ENCODE measurements around the gene KLHDC7A.
A peak's percentile ranks its signal among the peaks of the same experiment; 100 is the strongest.
"Not testable (repeated sequence)": the region's sequence is repeated elsewhere in the genome, so short reads cannot be mapped to it uniquely, and the experiment has no call there.

KLHDC7A gene

DNA sequence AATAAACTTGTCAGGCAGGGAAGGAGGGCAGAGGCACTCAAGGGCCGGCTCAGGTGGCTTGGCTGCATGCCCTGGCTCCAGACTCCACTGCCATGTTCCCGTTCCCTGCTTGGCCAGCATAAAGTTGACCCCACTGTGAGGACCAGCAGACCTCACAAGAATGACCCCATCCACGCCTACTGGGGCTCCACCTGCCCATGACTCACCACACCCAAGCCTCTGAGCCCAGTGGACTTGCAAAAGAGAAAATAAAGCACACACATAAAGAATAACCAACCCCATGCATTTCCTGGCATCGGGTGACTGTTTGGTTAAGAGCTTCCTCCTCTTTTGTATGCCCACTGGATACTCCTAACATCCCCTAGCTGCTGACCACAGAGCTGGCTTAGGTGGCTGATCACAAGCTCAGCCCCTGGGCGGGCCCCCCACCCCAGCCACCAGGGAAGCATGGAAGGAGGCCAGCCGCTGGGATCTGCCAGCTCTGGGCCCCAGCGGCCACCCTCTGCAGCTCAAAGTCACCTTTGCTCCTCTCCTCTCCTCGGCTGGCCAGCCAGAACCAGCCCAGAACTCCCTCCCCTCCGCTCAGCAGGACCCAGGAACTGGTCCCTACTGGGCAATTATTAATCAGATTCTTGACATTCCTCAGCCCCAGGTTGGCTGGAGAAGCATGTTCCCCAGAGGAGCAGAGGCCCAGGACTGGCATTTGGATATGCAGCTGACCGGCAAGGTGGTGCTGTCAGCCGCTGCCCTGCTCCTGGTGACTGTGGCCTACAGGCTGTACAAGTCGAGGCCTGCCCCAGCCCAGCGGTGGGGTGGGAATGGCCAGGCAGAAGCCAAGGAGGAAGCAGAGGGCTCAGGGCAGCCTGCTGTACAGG is at the start of gene KLHDC7A:
TSS of gene KLHDC7A (plus strand) at position 616 of the 875 bp plus-strand sequence. CDS start at position 668, 52 bp downstream.
- DNase-seq (ENCODE audit: low spot score): no peak

DNA sequence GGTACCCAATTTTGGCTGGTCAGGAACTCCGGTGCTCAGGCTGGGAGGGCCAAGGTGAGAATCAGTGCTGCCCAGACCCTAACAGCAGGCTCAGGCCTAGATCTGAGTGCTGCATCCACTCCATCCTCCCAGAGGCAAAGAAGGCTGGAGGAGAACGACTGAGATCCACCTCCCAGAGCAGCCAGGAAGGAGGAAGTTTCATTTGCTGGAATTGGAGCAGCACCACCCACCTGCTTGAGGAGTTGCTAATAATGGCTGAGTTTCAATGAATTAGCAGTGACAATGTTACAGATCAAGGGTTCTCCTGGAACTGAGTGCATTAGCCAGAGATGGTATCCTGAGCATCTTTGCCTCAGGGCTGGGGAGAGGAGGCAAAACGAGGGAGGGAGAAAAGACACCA is 46.7 kb upstream of the KLHDC7A start:
- DNase-seq (ENCODE audit: low spot score): no peak

- no peak for DNase-seq (ENCODE audit: low spot score)
Observed at GRCh38 chr1:18440385-18441226, 40.1 kb upstream of the KLHDC7A start.

- no peak for DNase-seq (ENCODE audit: low spot score)
Observed at GRCh38 chr1:18443587-18444520, 36.9 kb upstream of the KLHDC7A start.

GRCh38 chr1:18444563-18444962 is 36.2 kb upstream of the KLHDC7A start:
- DNase-seq (ENCODE audit: low spot score): no peak

DNA sequence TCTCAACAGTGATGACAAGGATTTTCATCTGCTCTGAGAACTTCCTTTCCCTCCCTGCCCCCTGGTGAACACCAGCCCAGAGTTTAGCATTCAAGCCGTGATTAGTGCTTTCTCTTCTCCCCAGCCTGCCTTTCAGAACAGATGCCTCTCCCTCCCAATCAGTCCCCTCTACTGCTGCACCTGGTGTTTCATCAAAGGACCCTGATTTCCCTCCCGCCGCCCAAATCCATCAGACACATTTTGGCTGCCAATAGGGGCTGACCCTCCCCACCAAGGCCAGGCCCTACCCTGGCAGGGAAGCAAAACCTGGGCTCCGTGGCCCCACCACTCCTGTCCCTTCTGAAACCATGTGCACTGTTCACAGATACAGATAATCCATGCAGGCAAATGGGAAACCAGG is 34.0 kb upstream of the KLHDC7A start:
- no peak for DNase-seq (ENCODE audit: low spot score)

- DNase-seq (ENCODE audit: low spot score): no peak
Observed at GRCh38 chr1:18447509-18448220, 33.1 kb upstream of the KLHDC7A start.

GRCh38 chr1:18448889-18449288 is 31.8 kb upstream of the KLHDC7A start:
- no peak for DNase-seq (ENCODE audit: low spot score)

DNA sequence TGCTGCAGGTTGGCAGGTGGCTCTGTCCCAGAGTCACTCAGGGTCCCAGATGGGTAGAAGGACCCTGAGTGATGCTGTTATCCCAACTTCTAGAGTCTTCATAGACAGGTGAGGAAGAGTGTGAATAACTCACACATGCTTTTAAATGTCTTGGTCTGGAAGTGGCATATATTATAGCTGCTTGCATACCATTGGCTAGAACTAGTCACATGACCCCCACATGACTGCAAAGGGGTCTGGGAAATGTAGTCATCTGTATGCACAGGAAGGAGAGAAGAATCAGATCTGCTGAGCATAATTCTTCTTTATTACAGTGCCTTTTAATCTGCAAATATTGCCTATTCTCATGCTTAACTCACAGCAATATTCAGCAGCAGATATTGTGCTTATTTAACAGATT is 28.2 kb upstream of the KLHDC7A start:
- peak; percentile 73 for DNase-seq (ENCODE audit: low spot score)

DNA sequence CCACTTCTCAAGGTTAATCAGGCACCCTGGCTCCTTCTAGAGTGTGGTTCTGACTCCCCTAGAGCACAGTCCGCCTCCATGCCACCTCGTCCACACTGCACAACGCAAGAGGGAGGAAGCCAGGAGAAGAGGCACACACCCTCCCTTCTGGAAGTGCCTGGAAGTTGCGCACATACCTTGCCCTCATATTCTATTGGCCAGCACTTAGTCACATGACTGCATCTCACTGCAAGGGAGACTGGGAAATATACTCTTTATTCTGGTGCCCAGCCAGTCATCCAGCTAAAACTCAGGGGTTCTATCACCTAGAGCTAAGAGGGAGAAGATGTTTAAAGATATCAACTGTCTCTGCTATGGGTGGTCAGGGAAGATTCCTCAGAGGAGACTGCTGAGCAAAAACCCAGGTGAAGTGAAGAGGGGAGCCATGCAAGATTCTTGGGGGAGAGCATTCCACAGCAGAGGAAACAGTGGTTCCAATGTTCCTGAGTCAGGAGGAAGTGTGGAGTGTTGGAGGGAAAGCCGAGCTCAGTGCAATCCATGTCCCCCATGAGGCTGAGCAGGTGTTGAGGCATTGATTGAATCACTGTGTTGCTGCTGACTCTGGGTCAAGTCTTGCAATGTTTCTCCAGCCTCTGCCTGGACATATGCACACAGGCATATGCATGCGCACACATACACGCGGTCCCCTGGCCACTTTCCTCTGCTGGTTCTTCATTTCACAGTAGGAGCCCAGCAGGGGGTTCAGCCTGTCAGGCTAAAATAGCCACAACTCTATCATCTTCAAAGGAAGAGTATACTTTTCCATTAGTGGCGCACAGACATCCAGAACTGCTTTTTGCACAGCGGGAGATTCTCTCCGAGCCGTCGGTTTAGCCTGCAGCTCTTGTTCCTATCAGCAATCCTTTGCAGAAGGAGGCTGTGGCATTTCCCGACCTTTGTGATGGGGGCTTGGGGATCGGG is 22.3 kb upstream of the KLHDC7A start:
- no peak for DNase-seq (ENCODE audit: low spot score)

- no peak for DNase-seq (ENCODE audit: low spot score)
Observed at GRCh38 chr1:18461656-18462055, 19.1 kb upstream of the KLHDC7A start.

- not testable (repeated sequence) for DNase-seq (ENCODE audit: low spot score)
Observed at GRCh38 chr1:18462517-18462916, 18.2 kb upstream of the KLHDC7A start.

DNA sequence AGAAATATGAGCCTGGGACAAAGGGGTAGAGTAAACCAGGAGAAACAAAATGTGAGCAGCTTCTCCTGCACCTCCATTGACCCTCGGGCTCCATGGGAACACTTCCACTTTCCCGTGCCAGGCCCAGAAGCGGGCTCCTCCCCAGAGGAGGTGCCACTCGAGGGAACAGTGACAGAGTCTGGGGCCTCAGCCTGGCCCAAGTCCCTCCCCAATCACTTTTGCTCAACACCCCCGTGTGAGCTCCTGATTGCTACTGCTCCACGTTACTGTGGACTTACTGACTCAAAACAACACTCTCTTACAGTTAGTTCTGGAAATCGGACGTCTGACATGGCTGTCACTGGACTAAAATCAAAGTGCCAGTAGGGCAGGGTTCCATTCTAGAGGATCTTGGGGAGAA is 17.7 kb upstream of the KLHDC7A start:
- no peak for DNase-seq (ENCODE audit: low spot score)

GRCh38 chr1:18463984-18464664 is 16.6 kb upstream of the KLHDC7A start:
- no peak for DNase-seq (ENCODE audit: low spot score)

- DNase-seq (ENCODE audit: low spot score): no peak
Observed at GRCh38 chr1:18464665-18465050, 16.1 kb upstream of the KLHDC7A start.

GRCh38 chr1:18466676-18467075 is 14.1 kb upstream of the KLHDC7A start:
- DNase-seq (ENCODE audit: low spot score): no peak

GRCh38 chr1:18468570-18468969 is 12.2 kb upstream of the KLHDC7A start:
- DNase-seq (ENCODE audit: low spot score): no peak

GRCh38 chr1:18469514-18469913 is 11.2 kb upstream of the KLHDC7A start:
- no peak for DNase-seq (ENCODE audit: low spot score)

- DNase-seq (ENCODE audit: low spot score): no peak
Observed at GRCh38 chr1:18470671-18471355, 9.9 kb upstream of the KLHDC7A start.

All from germinal center (tissue), 1 donor.